ENCODE measurements around the gene NOTUM.
A peak's percentile ranks its signal among the peaks of the same experiment; 100 is the strongest.

The NOTUM gene
- 0 to 0.49 (median 0.12) reads per million in 9 experiments for total RNA-seq

DNA sequence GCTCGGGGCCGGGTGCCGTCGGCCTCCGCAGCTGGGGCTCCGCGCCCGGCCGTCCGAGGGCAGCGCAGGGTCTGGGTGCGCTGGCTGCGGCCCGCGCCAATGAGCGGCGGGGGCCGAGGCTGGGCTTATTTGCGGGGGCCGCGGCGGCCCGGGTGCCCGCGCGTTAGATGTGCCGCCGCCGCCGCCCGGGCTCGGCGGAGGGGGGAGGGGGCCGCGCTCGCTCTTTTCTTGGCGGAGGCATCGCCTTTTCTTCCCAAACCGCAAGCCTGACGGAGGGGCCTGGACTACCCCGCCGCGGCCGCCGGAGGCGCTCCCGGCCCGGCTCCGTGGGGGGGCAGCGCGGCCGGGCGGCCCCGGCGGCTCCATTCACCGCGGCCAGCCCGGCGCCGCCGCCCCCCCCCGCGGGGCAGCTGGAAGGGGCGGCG is at the start of gene NOTUM:
NOTUM (minus strand) TSS at position 101 of the 425 bp plus-strand sequence. CDS start 278 bp downstream, outside the sequence.
- H3K27me3 Mint-ChIP-seq: peaks cover 27 to 59% of the 10 kb centered on the region in 2 donors
- ATAC-seq (replicated peaks) (no peak), DNase-seq (no peak)
- peak within 1 kb of the TSS in 1 of 2 donors; percentile 33 for H3K4me3 Mint-ChIP-seq
- H3K36me3 Mint-ChIP-seq (ENCODE audit: insufficient read depth): no peaks in the 10 kb centered on the region
- peaks cover 0 to 7% of the 10 kb centered on the region in 2 donors for H3K4me1 Mint-ChIP-seq (ENCODE audit: low read depth in 2 of 2)
- no peaks in the 10 kb centered on the region for H3K9me3 Mint-ChIP-seq
- no peak within 1 kb of the TSS for H3K27ac Mint-ChIP-seq

DNA sequence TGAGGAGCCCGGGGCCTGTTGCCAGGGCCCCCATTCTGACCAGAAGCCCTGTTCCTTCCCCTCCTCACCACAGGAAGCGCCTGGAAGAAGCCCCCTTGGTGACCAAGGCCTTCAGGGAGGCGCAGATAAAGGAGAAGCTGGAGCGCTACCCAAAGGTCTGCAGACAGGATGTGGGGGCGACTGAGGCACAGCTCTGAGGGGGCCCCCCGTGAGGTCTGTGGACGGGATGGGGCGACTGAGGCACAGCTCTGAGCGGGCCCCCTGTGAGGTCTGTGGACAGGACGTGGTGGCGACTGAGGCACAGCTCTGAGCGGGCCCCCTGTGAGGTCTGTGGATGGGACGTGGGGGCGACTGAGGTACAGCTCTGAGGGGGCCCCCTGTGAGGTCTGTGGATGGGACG is 48.4 kb upstream of the NOTUM start:
- DNase-seq (no peak), ATAC-seq (replicated peaks) (no peak)
- Mint-ChIP-seq H3K9me3 (no peaks in the 10 kb centered on the region), H3K27me3 (no peaks in the 10 kb centered on the region), H3K27ac (peak overlapping the region; percentile 19 to 29), H3K4me1 (ENCODE audit: low read depth in 2 of 2) (peaks cover 3% of the 10 kb centered on the region in 2 donors), H3K4me3 (no peak overlapping the region), H3K36me3 (ENCODE audit: insufficient read depth) (no peaks in the 10 kb centered on the region)

DNA sequence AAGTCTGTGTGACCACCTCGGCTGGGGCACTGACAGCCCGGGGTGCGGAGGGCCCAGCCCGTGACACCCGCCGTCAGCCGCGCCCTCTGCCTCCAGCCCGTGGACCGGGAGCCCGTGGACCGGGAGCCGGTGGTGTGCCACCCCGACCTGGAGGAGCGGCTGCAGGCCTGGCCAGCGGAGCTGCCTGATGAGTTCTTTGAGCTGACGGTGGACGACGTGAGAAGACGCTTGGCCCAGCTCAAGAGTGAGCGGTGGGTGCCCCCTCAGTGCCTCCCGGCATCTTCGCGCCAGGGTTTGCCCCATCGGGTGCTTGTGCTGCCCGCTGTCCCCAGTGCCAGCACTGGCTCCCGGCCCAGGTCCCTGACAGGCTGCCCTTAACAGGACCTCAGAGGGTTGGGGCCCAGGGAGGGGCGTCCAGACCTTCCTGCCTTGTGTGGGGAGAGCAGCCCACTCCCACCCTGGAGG is 48.0 kb upstream of the NOTUM start:
- Mint-ChIP-seq H3K9me3 (no peaks in the 10 kb centered on the region), H3K4me3 (no peak overlapping the region), H3K4me1 (ENCODE audit: low read depth in 2 of 2) (peaks cover 3% of the 10 kb centered on the region in 2 donors), H3K27ac (peak overlapping the region; percentile 19 to 29), H3K36me3 (ENCODE audit: insufficient read depth) (no peaks in the 10 kb centered on the region), H3K27me3 (no peaks in the 10 kb centered on the region)
- no peak for DNase-seq
- ATAC-seq (replicated peaks): no peak

DNA sequence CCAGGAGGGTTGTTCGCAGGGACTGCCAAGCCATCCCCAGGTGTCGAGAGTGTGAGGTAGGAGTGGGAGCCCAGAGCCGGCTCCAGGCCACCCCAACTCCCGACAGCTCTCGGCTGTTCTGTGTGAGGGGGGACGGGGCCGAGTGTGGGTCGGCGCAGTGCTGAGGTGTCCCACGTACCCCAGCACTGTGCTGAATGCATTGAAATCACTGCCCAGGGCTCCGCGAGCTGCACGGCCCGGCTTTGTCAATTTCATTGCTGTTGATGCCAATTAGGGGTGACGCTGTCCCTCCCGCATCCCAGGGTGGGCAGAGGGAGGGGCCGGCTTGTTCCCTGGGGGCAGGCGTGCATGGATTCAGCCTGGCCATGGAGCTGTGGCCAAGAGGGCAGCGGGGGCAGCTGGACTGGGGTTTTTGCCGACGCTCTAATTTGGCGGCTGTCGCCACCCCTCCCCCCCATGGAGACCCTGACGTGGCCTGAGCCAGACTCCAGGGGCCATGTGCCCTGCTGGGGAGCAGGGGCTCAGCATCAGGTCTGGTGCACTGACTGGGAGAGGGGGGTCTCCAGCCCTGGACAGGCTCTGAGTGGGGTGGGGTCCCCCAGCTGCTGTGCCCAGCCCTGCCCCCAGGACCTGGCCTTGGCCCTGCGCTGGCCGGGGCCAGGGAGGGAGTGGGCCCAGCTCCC is 47.4 kb upstream of the NOTUM start:
- ATAC-seq (replicated peaks) (no peak), DNase-seq (no peak)
- no peaks in the 10 kb centered on the region for H3K9me3 Mint-ChIP-seq
- no peak overlapping the region for H3K27ac Mint-ChIP-seq
- no peaks in the 10 kb centered on the region for H3K36me3 Mint-ChIP-seq (ENCODE audit: insufficient read depth)
- H3K27me3 Mint-ChIP-seq: no peaks in the 10 kb centered on the region
- no peak overlapping the region for H3K4me3 Mint-ChIP-seq
- peaks cover 3% of the 10 kb centered on the region in 2 donors for H3K4me1 Mint-ChIP-seq (ENCODE audit: low read depth in 2 of 2)

DNA sequence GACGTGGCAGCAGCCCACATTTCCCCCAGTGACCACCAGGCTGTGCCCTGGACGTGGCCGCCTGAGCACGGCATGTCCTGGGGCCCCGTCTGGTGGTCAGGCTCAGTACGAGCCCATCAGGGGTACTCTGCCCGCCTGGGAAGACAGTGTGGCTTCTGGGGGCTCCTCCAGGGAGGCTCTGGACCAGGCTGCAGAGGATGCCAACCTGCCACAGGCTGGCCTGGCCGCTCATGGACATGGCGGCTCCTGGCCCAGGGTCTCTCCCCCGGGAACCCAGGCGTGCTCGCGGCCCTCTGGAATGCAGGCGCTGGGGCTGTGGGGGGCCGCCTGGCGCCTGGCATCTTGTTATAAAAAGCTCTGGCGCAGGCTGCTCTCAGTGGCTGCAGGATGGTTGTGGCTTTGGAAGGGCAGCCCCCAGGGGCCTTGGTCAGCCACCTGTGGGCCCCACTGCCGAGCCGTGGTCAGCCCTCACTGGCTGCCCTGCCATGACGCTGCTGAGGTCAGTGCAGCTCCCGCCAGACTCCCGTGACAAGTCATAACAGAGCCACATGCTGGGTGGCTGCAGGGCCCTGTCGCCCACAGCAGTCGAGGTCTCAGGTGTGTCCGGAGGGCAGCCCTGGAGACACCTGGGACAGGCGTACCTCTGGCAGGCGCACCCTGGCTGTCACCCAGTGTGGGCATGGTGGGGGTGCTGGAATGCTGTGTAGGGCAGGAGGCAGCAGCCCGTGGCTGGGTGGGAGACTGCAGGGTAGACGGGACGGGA is 46.7 kb upstream of the NOTUM start:
- no peak for DNase-seq
- peaks cover 3% of the 10 kb centered on the region in 2 donors for H3K4me1 Mint-ChIP-seq (ENCODE audit: low read depth in 2 of 2)
- no peak overlapping the region for H3K4me3 Mint-ChIP-seq
- H3K27ac Mint-ChIP-seq: no peak overlapping the region
- no peaks in the 10 kb centered on the region for H3K27me3 Mint-ChIP-seq
- ATAC-seq (replicated peaks): no peak
- no peaks in the 10 kb centered on the region for H3K9me3 Mint-ChIP-seq
- H3K36me3 Mint-ChIP-seq (ENCODE audit: insufficient read depth): no peaks in the 10 kb centered on the region

DNA sequence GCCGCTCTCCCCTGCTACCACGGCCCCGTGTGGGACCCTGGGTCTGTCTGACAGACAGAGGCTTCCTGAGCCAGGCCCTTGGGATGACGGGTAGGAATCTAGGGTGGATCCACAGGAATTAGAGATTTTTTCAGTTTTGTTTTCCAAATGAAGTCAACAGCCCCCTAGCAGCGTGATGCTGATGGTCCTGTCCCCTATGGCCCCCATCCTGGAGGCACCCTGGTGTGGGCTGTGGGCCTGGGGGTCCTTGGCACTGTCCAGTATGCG is 46.2 kb upstream of the NOTUM start:
- Mint-ChIP-seq H3K27ac (no peak overlapping the region), H3K4me1 (ENCODE audit: low read depth in 2 of 2) (peaks cover 3% of the 10 kb centered on the region in 2 donors), H3K4me3 (no peak overlapping the region), H3K27me3 (no peaks in the 10 kb centered on the region), H3K9me3 (no peaks in the 10 kb centered on the region), H3K36me3 (ENCODE audit: insufficient read depth) (no peaks in the 10 kb centered on the region)
- no peak for ATAC-seq (replicated peaks)
- DNase-seq: no peak

DNA sequence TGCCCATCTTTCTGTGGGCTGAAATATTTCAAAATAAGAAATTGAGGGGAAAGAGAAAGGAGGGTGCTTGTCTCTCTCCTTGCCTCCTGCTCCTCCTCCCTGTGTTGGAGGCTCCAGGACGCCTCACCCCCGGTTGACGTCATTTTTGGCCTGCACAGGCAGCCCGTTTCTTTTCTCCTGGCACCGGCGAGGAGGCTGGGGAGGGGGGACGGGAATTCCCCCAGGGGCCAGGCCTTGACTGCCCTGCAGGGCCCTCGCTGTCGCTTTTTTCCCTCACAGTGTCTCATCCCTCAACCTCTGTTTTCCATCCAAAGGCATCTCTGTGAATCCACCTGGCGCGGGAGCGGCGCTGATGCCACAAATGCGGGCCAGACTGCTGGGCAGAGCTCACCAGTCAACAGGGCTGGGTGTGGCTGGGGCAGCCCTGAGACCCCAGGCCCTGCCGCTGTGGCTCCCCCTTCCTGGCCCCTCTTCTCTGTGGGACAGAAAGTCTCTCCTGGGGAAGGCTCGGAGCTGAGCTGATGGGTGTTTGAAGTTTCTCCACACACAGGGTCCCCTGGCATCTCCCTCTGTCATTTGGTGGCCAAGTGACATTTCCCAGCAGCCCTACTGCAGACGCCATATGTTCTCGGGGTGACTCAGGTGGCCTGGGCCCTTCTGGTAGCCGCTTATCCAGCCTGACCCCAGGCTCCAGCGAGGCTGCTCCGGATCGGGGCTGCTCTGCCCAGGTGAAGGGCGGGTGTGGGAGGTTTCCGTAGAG is 45.7 kb upstream of the NOTUM start:
- H3K27ac Mint-ChIP-seq: no peak overlapping the region
- H3K27me3 Mint-ChIP-seq: no peaks in the 10 kb centered on the region
- no peak overlapping the region for H3K4me3 Mint-ChIP-seq
- H3K4me1 Mint-ChIP-seq (ENCODE audit: low read depth in 2 of 2): peaks cover 3% of the 10 kb centered on the region in 2 donors
- ATAC-seq (replicated peaks) (no peak), DNase-seq (no peak)
- H3K9me3 Mint-ChIP-seq: no peaks in the 10 kb centered on the region
- no peaks in the 10 kb centered on the region for H3K36me3 Mint-ChIP-seq (ENCODE audit: insufficient read depth)

DNA sequence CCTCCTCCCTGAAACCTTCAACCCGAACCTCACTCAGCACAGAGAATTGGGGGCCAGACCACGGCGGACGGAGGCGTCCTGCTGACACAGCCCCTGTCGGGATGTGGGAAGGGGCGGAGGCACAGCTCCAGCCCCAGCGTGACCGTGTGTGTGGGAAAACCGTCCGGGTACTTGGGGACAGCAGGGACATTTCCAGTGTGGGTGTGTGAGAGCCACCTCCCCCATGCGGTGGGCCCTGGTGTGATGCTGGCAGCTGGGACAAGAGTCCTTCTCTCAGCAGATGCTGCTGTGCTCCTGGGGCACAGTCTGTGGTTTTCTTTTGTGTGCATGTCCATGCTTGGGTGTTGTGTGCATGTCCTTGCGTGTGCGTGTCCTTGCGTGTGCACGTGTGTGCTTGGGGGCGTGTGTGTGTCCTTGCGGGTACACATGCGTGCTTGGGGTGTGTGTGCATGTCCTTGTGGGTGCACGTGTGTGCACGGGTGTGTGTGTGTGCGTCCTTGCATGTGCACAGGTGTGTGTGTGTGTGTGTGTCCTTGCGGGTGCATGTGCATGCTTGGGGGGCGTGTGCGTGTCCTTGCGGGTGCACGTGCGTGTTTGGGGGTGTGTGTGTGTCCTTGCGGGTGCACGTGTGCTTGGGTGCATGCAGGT is 44.8 kb upstream of the NOTUM start:
- Mint-ChIP-seq H3K9me3 (no peaks in the 10 kb centered on the region), H3K4me1 (ENCODE audit: low read depth in 2 of 2) (peaks cover 3% of the 10 kb centered on the region in 2 donors), H3K27ac (no peak overlapping the region), H3K4me3 (no peak overlapping the region), H3K36me3 (ENCODE audit: insufficient read depth) (no peaks in the 10 kb centered on the region), H3K27me3 (no peaks in the 10 kb centered on the region)
- no peak for ATAC-seq (replicated peaks)
- DNase-seq: no peak

DNA sequence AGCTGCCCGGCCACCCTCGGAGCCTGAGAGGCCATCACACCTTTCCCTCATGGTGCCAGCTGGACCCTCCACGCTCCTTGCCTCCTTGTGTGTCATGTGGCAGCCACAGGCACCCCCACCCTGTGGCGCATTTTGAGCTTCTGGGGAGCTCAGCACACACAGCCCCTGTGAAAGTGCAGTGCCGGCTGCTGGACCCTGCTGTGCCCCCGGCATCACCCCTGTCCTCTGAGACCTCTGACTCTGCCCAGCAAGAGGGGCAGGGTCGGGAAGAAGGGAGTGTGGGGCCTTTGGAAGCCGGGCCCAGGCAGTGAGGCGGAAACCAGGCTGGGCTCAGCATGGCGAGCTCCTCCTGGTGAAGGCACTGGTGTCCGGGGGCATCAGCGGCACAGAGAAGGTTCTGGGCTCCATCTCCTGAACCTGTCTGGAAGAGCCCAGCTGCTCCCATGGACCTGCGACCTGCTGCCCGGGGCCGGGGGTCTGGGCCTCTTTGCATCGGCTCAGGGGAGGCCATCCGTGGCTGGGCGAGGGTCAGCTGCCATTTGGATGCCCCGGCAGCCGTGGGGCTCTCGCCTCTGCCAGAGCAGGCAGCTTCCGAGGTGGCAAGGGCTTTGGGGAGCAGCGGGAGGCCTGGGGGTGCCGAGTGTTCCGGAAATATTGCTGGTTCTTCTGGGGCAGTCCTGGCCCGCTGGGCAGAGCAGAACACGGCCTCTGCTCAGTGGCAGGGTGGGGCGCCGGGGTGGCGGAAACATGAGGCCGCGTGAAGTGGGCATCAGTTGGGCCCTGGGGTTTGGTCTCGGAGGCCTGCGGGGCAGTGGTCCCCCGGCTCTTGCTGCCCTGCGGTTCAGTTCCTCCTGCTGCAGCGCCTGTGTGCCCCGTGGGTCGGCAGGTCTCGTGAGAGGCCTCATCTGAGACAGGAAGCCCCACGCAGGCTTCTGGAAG is 43.8 kb upstream of the NOTUM start:
- Mint-ChIP-seq H3K36me3 (ENCODE audit: insufficient read depth) (no peaks in the 10 kb centered on the region), H3K4me1 (ENCODE audit: low read depth in 2 of 2) (peaks cover 3 to 5% of the 10 kb centered on the region in 2 donors), H3K27me3 (no peaks in the 10 kb centered on the region), H3K27ac (no peak overlapping the region), H3K4me3 (no peak overlapping the region), H3K9me3 (no peaks in the 10 kb centered on the region)
- no peak for ATAC-seq (replicated peaks)
- DNase-seq: no peak

DNA sequence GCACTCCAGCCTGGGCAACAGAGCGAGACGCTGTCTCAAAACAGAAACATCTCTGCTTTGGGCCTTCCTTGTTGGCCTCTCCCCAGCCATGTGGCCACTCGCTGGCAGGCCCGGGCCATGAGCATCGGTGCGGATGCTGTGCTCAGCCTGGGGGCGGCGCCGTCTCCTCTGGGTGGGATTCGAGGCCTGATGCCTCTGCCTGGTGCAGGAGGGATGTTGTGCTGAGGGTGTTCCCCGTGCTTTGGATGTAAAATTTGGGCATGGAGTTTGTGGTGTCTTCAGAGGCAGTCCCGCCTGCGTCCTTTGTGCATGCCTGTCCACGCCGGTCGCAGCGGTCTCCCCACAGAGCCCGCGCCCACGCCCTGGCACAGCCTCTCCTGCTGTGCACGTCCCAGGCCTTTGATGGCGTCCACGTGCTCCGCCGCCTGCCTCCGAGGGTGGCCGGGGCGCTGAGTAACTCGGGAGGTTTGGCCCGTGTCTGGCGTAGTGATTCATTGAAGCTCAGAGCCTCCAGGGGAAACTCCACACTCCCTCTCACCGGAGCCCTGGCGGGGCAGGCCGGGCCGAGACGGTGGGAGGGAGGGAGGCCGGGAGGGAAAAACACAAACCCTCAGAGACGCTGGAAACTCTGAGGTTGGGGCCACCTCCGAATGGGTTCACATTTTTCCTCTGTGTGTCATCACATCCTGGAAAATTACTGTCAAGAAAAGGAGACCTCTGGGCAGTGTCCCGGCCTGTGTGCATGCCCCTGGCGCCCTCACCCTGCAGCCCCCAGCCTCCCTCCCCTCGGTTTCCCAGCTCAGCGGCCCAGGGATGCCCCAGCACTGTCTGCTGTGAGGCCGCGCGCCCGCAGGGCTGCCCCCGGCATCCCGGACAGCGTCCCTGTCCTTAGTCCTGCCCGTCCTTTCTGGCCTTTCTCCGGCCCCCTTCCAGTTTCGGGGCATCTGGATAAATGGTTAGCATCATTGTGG is 42.7 kb upstream of the NOTUM start:
- Mint-ChIP-seq H3K27me3 (no peaks in the 10 kb centered on the region), H3K36me3 (ENCODE audit: insufficient read depth) (peaks cover 3% of the 10 kb centered on the region), H3K9me3 (no peaks in the 10 kb centered on the region), H3K4me3 (no peak overlapping the region), H3K27ac (no peak overlapping the region), H3K4me1 (ENCODE audit: low read depth in 2 of 2) (peaks cover 3 to 6% of the 10 kb centered on the region in 2 donors)
- ATAC-seq (replicated peaks) (no peak), DNase-seq (no peak)

DNA sequence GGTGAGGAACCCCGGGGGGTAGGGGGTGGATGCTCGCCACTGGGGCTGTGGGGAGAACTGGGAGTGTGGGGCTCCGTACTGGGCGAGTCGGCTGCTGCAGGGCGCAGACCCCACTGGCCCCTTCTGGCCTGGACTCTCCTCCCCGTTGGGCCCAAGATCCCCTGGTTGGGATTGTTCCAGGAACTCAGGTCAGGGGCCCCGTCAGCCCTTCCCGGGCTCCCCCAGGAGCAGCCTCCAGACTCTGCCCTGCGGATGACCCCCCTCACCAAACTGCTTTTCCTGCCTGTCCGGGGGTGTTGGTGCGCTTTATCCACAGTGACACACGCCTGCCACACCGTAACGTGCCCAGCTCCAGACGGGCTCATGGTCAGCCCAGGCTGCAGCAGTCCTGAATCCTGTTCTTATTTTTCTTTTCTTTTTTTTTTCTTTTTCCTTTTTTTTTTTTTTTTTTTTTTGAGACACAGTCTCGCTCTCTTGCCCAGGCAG is 40.6 kb upstream of the NOTUM start:
- H3K27me3 Mint-ChIP-seq: no peaks in the 10 kb centered on the region
- H3K27ac Mint-ChIP-seq: no peak overlapping the region
- peaks cover 6% of the 10 kb centered on the region for H3K36me3 Mint-ChIP-seq (ENCODE audit: insufficient read depth)
- no peaks in the 10 kb centered on the region for H3K9me3 Mint-ChIP-seq
- H3K4me3 Mint-ChIP-seq: no peak overlapping the region
- no peak for DNase-seq
- peaks cover 3 to 6% of the 10 kb centered on the region in 2 donors for H3K4me1 Mint-ChIP-seq (ENCODE audit: low read depth in 2 of 2)
- ATAC-seq (replicated peaks): no peak
